SJCRH30 (cell line): ENCODE results near the gene MAP4K2. TPM values are rescaled to one million over a fixed set of nuclear protein-coding genes. Genes with fewer than 3 reads are reported as not detected.
"Not testable (repeated sequence)": the region's sequence is repeated elsewhere in the genome, so short reads cannot be mapped to it uniquely, and the experiment has no call there.

Experiments
- DNase-seq, 2 experiments: peaks; one replicate each; pipeline ENCODE4 v3.0.0-alpha.2; 2015 to 2020
- H3K27ac ChIP-seq: fragments of 250-450 bp; sonication (Bioruptor Pico); 2 replicates; pipeline ENCODE4 v1.5.1; 2020; ENCODE audit warnings: mild to moderate bottlenecking, moderate library complexity
- H3K27me3 ChIP-seq: fragments of 250-450 bp; sonication (Bioruptor Pico); 2 replicates; pipeline ENCODE4 v1.5.1; 2020; ENCODE audit warnings: mild to moderate bottlenecking, moderate library complexity
- H3K36me3 ChIP-seq: fragments of 250-450 bp; sonication (Bioruptor Pico); 2 replicates; pipeline ENCODE4 v1.5.1; 2020; ENCODE audit warnings: mild to moderate bottlenecking, moderate library complexity
- H3K4me1 ChIP-seq: fragments of 250-450 bp; sonication (Bioruptor Pico); 2 replicates; pipeline ENCODE4 v1.5.1; 2020; ENCODE audit warnings: mild to moderate bottlenecking, moderate library complexity
- H3K4me3 ChIP-seq: fragments of 250-450 bp; sonication (Bioruptor Pico); 2 replicates; pipeline ENCODE4 v1.5.1; 2020; ENCODE audit warnings: mild to moderate bottlenecking, moderate library complexity
- H3K9me3 ChIP-seq: fragments of 250-450 bp; sonication (Bioruptor Pico); replicated peaks from 2 replicates; pipeline ENCODE4 v1.5.1; 2020; ENCODE audit warnings: mild to moderate bottlenecking, moderate library complexity
- total RNA-seq: library from RNA; depleted of rRNA; stranded (reverse); fragments of >200 nt; shearing (Covaris generic); gene quantifications from 2 replicates; pipeline ENCODE4 v1.2.3, GENCODE V29; 2014

MAP4K2 gene
- total RNA-seq, 1 experiment from 2014 or later: 9.6 TPM

DNA sequence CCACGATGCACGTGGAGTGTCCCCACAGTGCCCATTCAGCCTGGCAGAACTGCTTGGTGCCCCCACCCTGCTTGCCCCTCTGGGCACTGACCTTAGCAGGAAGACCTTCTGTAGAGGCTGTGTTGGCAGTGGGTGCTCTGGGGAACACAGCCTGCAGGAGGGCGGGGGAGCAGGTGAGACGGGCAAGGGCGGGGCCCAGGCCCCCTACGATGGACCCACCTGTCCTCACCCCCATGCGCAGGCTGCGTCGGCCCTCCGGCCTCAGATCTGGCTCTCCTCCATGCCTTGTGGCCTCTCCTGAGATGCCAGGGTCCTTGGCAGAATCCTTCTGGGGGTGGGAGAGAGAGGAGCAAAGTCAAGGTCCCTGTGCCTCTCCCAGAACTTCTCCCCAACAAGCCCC is 30.5 kb upstream of the MAP4K2 start:
- DNase-seq: no peak
- H3K9me3 ChIP-seq: no peaks in the 10 kb centered on the region
- peaks cover 16% of the 10 kb centered on the region; the same call in 1 of the 2 replicates for H3K27me3 ChIP-seq
- H3K4me1 ChIP-seq: peaks cover 8% of the 10 kb centered on the region
- H3K4me3 ChIP-seq: no peak overlapping the region
- H3K36me3 ChIP-seq: no peaks in the 10 kb centered on the region
- H3K27ac ChIP-seq: no peak overlapping the region

DNA sequence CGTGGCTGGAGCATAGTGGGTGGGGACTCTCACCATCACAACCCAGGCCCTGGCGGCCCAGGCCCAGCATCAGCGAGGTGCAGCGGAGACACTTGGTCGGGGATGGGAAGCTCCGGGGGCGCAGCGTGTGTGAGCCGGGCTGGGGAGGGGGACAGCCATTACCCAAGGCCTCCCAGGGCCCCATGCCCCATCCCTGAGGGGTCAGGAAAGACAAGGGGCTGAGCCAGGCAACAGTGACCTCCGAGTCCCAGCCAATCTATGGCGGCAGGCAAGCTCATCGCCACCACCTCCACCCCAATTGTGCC is 30.1 kb upstream of the MAP4K2 start:
- no peak overlapping the region for H3K27ac ChIP-seq
- peaks cover 17% of the 10 kb centered on the region; the same call in 1 of the 2 replicates for H3K27me3 ChIP-seq
- H3K4me1 ChIP-seq: peaks cover 8% of the 10 kb centered on the region
- no peak for DNase-seq
- H3K4me3 ChIP-seq: no peak overlapping the region
- H3K9me3 ChIP-seq: no peaks in the 10 kb centered on the region
- no peaks in the 10 kb centered on the region for H3K36me3 ChIP-seq

GRCh38 chr11:64832467-64833197 is 29.6 kb upstream of the MAP4K2 start:
- Histone ChIP-seq H3K4me3 (no peak overlapping the region), H3K27ac (no peak overlapping the region), H3K27me3 (peaks cover 19% of the 10 kb centered on the region; the same call in 1 of the 2 replicates), H3K4me1 (peaks cover 8% of the 10 kb centered on the region), H3K9me3 (no peaks in the 10 kb centered on the region), H3K36me3 (no peaks in the 10 kb centered on the region)
- no peak for DNase-seq

GRCh38 chr11:64831411-64831891 is 28.4 kb upstream of the MAP4K2 start:
- peaks cover 8% of the 10 kb centered on the region for H3K4me1 ChIP-seq
- H3K27ac ChIP-seq: no peak overlapping the region
- no peak overlapping the region for H3K4me3 ChIP-seq
- peaks cover 25% of the 10 kb centered on the region for H3K27me3 ChIP-seq
- no peak for DNase-seq
- H3K9me3 ChIP-seq: no peaks in the 10 kb centered on the region
- no peaks in the 10 kb centered on the region for H3K36me3 ChIP-seq

GRCh38 chr11:64829536-64830251 is 26.7 kb upstream of the MAP4K2 start:
- DNase-seq: no peak
- no peaks in the 10 kb centered on the region for H3K4me1 ChIP-seq

GRCh38 chr11:64827451-64827839 is 24.4 kb upstream of the MAP4K2 start:
- Histone ChIP-seq H3K36me3 (no peaks in the 10 kb centered on the region), H3K9me3 (no peaks in the 10 kb centered on the region), H3K27me3 (peaks cover 21% of the 10 kb centered on the region), H3K4me1 (no peaks in the 10 kb centered on the region), H3K4me3 (no peak overlapping the region), H3K27ac (no peak overlapping the region)
- DNase-seq: no peak

More at GRCh38 chr11:64829536-64830251, 26.7 kb upstream of the MAP4K2 start:
- no peaks in the 10 kb centered on the region for H3K36me3 ChIP-seq
- H3K27me3 ChIP-seq: peaks cover 26% of the 10 kb centered on the region
- no peak overlapping the region for H3K27ac ChIP-seq
- no peaks in the 10 kb centered on the region for H3K9me3 ChIP-seq
- no peak overlapping the region for H3K4me3 ChIP-seq

DNA sequence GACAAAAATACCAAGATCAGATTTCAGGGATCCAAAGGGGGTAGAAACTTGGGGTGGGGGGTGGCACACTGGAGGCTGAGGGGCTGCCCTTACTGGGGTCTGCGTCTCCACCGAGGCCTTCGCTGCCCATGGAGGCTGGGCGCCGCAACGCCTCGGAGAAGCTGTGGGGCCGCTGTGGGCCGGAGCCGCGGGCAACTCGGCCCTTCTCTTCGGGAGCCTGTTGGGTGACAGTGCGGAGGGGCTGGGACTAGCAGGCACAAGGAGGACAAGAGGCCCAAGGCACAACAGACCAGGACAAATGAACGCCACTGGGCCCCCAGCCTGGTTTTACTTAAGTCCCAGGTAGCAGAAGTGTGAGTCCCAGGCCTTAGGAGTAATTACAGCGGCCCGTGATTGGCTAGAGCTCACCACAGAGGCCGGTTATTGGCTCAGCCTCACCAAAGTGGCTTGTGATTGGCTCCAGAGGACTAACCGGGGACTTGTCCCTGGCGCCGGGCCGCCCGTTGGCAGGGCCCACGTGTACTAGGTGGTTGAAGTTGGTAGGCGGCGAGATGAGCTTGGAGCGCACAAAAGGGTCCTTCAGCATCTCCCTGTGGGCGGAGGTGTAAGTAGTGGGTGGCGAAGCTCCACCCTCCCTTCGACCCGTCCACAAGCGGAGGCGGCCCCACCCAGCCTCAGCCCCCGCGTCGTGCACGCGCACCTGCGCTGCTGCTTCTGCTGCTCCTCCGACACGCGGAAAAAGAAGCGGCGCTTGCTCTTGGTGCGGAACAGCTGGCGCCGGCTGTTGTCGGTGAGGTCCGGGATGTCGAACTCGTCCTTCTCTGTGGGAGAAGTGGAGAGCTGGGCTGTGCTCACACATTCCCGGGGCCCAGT is 23.8 kb upstream of the MAP4K2 start:
- Histone ChIP-seq H3K36me3 (no peaks in the 10 kb centered on the region), H3K4me3 (no peak overlapping the region)
- no peak for DNase-seq

DNA sequence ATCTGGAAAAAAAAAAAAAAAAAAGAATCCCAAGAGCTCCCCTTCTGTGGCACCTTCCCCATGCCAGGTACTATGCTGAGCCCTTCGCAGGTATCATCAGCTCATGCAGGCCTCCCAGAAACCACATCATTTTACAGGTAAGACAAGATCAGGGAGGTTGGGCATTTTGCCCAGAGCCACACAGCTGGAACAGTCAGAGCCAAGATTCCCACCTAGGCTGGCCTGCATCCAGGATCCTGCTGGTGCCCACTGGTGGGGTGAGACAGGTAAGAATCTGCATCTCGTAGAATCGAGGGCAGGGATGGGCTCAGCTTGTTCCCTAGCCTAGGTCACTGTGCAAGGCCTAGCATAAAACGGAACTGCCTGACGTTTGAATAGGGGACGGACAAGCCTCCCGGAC is 23.0 kb upstream of the MAP4K2 start:
- no peaks in the 10 kb centered on the region for H3K4me1 ChIP-seq
- no peaks in the 10 kb centered on the region for H3K36me3 ChIP-seq
- DNase-seq: no peak
- H3K27me3 ChIP-seq: peaks cover 14% of the 10 kb centered on the region
- H3K4me3 ChIP-seq: no peak overlapping the region
- no peaks in the 10 kb centered on the region for H3K9me3 ChIP-seq
- H3K27ac ChIP-seq: no peak overlapping the region

More for the DNA sequence above, 23.8 kb upstream of the MAP4K2 start:
- Histone ChIP-seq H3K27ac (no peak overlapping the region), H3K27me3 (peaks cover 18% of the 10 kb centered on the region), H3K4me1 (no peaks in the 10 kb centered on the region), H3K9me3 (no peaks in the 10 kb centered on the region)

GRCh38 chr11:64823568-64824119 is 20.6 kb upstream of the MAP4K2 start:
- Histone ChIP-seq H3K4me3 (no peak overlapping the region), H3K27ac (no peak overlapping the region), H3K9me3 (no peaks in the 10 kb centered on the region), H3K27me3 (peaks cover 14% of the 10 kb centered on the region; the same call in 1 of the 2 replicates), H3K4me1 (no peaks in the 10 kb centered on the region), H3K36me3 (no peaks in the 10 kb centered on the region)
- no peak for DNase-seq

DNA sequence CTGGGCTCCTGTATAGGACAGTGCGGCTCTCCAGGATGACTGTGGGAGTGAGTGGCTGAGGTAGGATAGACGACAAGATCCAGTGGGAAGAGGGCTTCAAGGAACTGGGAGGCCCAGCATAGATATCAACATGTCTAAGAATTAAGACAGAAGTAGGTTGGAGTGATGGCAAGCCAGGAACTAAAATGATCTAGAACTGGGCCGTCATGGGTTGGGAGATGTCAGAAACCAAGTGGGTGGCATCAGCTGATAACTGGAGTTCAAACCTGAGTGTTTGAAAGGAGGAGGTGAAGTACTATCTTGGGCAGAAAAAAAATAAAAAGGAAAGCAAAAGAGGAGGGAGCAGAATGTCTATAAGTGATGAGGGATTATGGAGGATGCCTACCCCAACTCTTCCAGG is 14.5 kb upstream of the MAP4K2 start:
- H3K4me3 ChIP-seq: no peak overlapping the region
- no peaks in the 10 kb centered on the region for H3K27me3 ChIP-seq
- H3K9me3 ChIP-seq: no peaks in the 10 kb centered on the region
- no peak for DNase-seq
- no peak overlapping the region for H3K27ac ChIP-seq
- H3K4me1 ChIP-seq: no peaks in the 10 kb centered on the region
- no peaks in the 10 kb centered on the region for H3K36me3 ChIP-seq

- DNase-seq, H3K9me3 ChIP-seq, H3K4me1 ChIP-seq, H3K4me3 ChIP-seq, H3K27me3 ChIP-seq, H3K27ac ChIP-seq, H3K36me3 ChIP-seq: not testable (repeated sequence)
These were observed 12.4 kb upstream of the MAP4K2 start for GRCh38 chr11:64815433-64815832.

DNA sequence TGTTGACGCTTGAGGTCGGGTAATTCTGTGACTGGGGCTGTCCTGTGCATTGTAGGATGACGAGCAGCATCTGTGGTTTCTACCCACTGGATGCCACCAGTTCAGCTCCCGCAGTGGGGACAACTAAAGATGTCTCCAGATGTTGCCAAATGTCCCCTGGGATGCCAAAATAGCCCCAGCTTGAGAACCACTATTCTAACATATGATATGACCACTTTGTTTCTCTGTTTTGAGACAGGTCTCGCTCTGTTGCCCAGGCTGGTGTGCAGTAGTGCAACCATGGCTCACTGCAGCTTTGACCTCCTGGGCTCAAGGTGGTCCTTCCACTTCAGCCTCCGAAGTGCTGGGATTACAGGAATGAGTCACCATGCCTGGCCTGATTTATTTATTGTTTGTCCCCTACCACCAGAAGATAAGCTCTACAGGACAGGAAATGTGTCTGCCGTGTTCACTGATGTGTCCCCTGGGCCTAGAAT is 11.7 kb upstream of the MAP4K2 start:
- no peak overlapping the region for H3K27ac ChIP-seq
- no peaks in the 10 kb centered on the region for H3K27me3 ChIP-seq
- H3K9me3 ChIP-seq: no peaks in the 10 kb centered on the region
- no peaks in the 10 kb centered on the region for H3K36me3 ChIP-seq
- H3K4me1 ChIP-seq: no peaks in the 10 kb centered on the region
- DNase-seq: no peak
- no peak overlapping the region for H3K4me3 ChIP-seq

DNA sequence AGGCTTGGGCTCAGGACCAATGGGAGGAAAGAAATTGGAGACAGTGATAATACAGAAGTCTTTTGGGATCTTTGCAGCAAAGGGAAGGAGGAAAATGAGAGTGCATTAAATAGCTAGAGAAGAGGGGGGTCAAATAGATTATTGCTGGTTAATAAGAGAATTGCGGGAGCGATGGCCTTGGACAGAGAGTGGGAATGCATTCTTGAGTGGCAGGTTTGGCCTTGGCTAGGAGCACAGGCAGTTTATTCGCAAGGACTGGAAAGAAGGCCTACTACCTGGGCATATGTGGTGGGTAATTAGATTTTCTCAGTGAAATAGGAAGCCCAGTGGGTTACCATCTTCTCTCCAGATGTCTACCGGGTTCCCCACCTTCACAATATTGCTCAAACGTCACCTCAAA is 10.8 kb upstream of the MAP4K2 start:
- Histone ChIP-seq H3K4me1 (0 out of 2 replicates have a peak, but pooled peaks cover 5% of the 10 kb centered on the region), H3K27me3 (no peaks in the 10 kb centered on the region), H3K36me3 (no peaks in the 10 kb centered on the region), H3K9me3 (no peaks in the 10 kb centered on the region), H3K4me3 (no peak overlapping the region), H3K27ac (no peak overlapping the region)
- DNase-seq: no peak

DNA sequence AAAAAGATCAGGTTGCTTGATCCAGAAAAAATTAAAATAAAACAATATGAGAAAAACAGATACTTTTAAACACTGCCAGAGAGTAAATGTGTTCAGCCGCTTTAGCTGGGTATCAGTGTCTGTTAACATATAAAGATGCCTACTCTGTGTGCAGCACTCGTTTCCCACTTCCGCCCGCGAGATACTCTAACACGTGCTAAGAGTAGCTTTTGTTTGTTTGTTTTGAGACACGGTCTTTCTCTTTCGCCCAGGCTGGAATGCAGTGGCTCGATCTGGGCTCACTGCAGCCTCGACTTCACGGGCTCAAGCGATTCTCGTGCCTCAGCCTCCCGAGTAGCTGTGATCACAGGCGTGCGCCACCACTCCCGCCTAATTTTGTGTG is 7.9 kb upstream of the MAP4K2 start:
- no peaks in the 10 kb centered on the region for H3K27me3 ChIP-seq
- H3K27ac ChIP-seq: no peak overlapping the region
- DNase-seq: no peak
- H3K9me3 ChIP-seq: no peaks in the 10 kb centered on the region
- peak overlapping the region; percentile 72 for H3K4me3 ChIP-seq
- H3K36me3 ChIP-seq: no peaks in the 10 kb centered on the region
- H3K4me1 ChIP-seq: 0 out of 2 replicates have a peak, but pooled peaks cover 5% of the 10 kb centered on the region
